PC-9 (cell line): ENCODE results near the gene C2CD5. TPM values are rescaled to one million over a fixed set of nuclear protein-coding genes. Genes with fewer than 3 reads are reported as not detected.

ENCODE experiments used
- BruUV-seq: library from RNA; stranded (reverse); fragments of 400-500 nt; replicated peaks from 2 replicates; lab custom pipeline; 2021; lab: Mats Ljungman, UMichigan
- CTCF ChIA-PET: fragments of 300-600 bp; sonication (Branson Sonifier 250); formaldehyde crosslinking; loops from one replicate; lab custom pipeline; 2022; ENCODE audit warnings: antibody characterized with exemption; lab: Charles Lee
- POLR2A ChIA-PET: fragments of 300-600 bp; sonication (Branson Sonifier 250); formaldehyde crosslinking; loops from one replicate; lab custom pipeline; 2022; ENCODE audit warnings: antibody characterized with exemption; ENCODE audit not compliant: unreplicated experiment; lab: Charles Lee
- DNase-seq, 2 experiments: peaks; one replicate each; pipeline versions ENCODE4 v3.0.0 to v3.0.0-alpha.2; 2015 to 2022; ENCODE audit warnings: mixed read lengths in 1 of 2
- H2AFZ ChIP-seq: fragments of 200-600 bp; sonication (generic); 2 replicates; pipeline ENCODE4 v1.8.1; 2017; ENCODE audit warnings: antibody characterized with exemption
- H3F3A ChIP-seq: fragments of 200-600 bp; sonication (generic); 2 replicates; pipeline ENCODE4 v1.8.1; 2017; ENCODE audit warnings: antibody characterized with exemption, mild to moderate bottlenecking, low read depth; ENCODE audit not compliant: insufficient read depth
- H3K27ac ChIP-seq: fragments of 200-600 bp; sonication (generic); 2 replicates; pipeline ENCODE4 v1.6.1; 2016; ENCODE audit warnings: mixed run types
- H3K27me3 ChIP-seq: fragments of 200-600 bp; sonication (generic); 2 replicates; pipeline ENCODE4 v1.6.1; 2016; ENCODE audit warnings: low read depth, mixed run types; ENCODE audit not compliant: insufficient read depth
- H3K36me3 ChIP-seq: fragments of 200-600 bp; sonication (generic); 2 replicates; pipeline ENCODE4 v1.6.1; 2016; ENCODE audit warnings: low read depth, mixed run types
- H3K4me1 ChIP-seq: fragments of 200-600 bp; sonication (generic); replicated peaks from 2 replicates; pipeline ENCODE4 v1.6.1; 2016; ENCODE audit warnings: mixed run types; ENCODE audit not compliant: insufficient read depth
- H3K4me2 ChIP-seq: fragments of 200-600 bp; sonication (generic); 2 replicates; pipeline ENCODE4 v1.6.1; 2017; ENCODE audit warnings: mixed run types
- H3K4me3 ChIP-seq: fragments of 200-600 bp; sonication (generic); 2 replicates; pipeline ENCODE4 v1.6.1; 2016; ENCODE audit warnings: mixed run types
- H3K79me2 ChIP-seq: fragments of 200-600 bp; sonication (generic); 2 replicates; pipeline ENCODE4 v1.6.1; 2017; ENCODE audit warnings: low read depth, mixed run types
- H3K9me2 ChIP-seq: fragments of 200-600 bp; sonication (generic); 2 replicates; pipeline ENCODE4 v1.8.1; 2017; ENCODE audit warnings: mild to moderate bottlenecking; ENCODE audit not compliant: insufficient read depth
- H3K9me3 ChIP-seq: fragments of 200-600 bp; sonication (generic); 2 replicates; pipeline ENCODE4 v1.8.1; 2016; ENCODE audit warnings: low read depth; ENCODE audit not compliant: insufficient read depth
- H4K20me1 ChIP-seq: fragments of 200-600 bp; sonication (generic); 2 replicates; pipeline ENCODE4 v1.8.1; 2017; ENCODE audit not compliant: insufficient read depth
- EZH2 ChIP-seq: fragments of 200-600 bp; sonication (generic); IDR thresholded peaks from 2 replicates; pipeline ENCODE4 v1.8.0; 2017; ENCODE audit warnings: antibody characterized with exemption, low read depth
- intact Hi-C: fragments of 100-400 bp; cut with micrococcal nuclease; formaldehyde crosslinking; loops from one replicate; pipeline ENCODE4 v1.10.0; 2022; ENCODE audit not compliant: unreplicated experiment
- total RNA-seq: library from RNA; stranded (reverse); gene quantifications from 2 replicates; pipeline ENCODE4 v1.2.3, GENCODE V29; 2021
- TF ChIP-seq, protein P1 (sequence below): fragments of 200-600 bp; sonication (generic); conservative IDR thresholded peaks from 2 replicates; pipeline ENCODE4 v1.6.1; 2017; ENCODE audit warnings: mixed run types, antibody characterized with exemption, mild to moderate bottlenecking, moderate library complexity

Gene C2CD5
- total RNA-seq, 1 experiment from 2014 or later, result 28.6 TPM

DNA sequence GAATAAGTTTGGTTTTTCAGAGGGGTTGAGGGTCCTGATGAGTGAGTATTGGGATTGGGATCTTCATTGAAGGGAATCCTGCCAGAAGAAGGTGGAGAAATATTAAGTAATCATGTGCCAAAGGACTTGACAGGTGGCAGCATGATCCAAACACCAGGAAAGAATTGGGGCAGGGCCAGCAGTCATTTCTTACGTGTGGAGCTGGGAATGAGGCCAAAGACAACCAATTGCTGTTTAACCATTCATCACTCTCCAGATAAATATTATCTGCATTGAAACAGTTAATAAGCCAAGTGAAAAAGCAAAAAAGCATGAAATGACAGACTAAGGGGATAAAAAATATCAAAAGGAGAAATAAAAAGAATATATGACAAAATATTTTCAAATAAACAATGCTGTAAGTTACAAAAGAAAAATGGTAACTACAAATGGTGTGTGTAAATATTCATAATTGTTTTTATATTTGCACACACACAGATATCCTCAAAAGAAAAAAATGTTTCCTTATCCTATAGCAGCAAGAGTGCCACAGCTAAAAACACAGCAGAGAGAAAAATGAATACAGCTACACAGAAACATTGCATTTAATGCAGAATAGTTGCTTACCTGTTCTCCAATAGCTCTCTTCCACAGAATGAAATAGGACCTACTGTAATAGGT, 26.2 kb downstream of the C2CD5 start:
- CTCF ChIA-PET, result no interaction called here
- Histone ChIP-seq H3K27ac (no peak overlapping the region), H3K27me3 (no peaks in the 10 kb centered on the region), H3K4me1 (no peaks in the 10 kb centered on the region), H3K79me2 (no peaks in the 10 kb centered on the region), H3F3A (no peaks in the 10 kb centered on the region), H4K20me1 (no peaks in the 10 kb centered on the region), H3K4me2 (no peak overlapping the region), H2AFZ (no peak overlapping the region), H3K36me3 (no peaks in the 10 kb centered on the region), H3K4me3 (no peak overlapping the region), H3K9me2 (no peaks in the 10 kb centered on the region), H3K9me3 (no peaks in the 10 kb centered on the region)
- TF ChIP-seq, protein P1, sequence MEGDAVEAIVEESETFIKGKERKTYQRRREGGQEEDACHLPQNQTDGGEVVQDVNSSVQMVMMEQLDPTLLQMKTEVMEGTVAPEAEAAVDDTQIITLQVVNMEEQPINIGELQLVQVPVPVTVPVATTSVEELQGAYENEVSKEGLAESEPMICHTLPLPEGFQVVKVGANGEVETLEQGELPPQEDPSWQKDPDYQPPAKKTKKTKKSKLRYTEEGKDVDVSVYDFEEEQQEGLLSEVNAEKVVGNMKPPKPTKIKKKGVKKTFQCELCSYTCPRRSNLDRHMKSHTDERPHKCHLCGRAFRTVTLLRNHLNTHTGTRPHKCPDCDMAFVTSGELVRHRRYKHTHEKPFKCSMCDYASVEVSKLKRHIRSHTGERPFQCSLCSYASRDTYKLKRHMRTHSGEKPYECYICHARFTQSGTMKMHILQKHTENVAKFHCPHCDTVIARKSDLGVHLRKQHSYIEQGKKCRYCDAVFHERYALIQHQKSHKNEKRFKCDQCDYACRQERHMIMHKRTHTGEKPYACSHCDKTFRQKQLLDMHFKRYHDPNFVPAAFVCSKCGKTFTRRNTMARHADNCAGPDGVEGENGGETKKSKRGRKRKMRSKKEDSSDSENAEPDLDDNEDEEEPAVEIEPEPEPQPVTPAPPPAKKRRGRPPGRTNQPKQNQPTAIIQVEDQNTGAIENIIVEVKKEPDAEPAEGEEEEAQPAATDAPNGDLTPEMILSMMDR, result no peak
- TF ChIP-seq EZH2, result no peak
- intact Hi-C loops, result loop anchor here (10.0 kb wide), 1 partner anchor 157 kb away; no protein-coding TSS in a partner anchor
- DNase-seq, result no peak
- POLR2A ChIA-PET, result interaction anchor here (0.6 kb wide), 1 partner anchor 30 kb away, joined by 8 read pairs; no protein-coding TSS in a partner anchor
- no TSS peak for BruUV-seq

DNA sequence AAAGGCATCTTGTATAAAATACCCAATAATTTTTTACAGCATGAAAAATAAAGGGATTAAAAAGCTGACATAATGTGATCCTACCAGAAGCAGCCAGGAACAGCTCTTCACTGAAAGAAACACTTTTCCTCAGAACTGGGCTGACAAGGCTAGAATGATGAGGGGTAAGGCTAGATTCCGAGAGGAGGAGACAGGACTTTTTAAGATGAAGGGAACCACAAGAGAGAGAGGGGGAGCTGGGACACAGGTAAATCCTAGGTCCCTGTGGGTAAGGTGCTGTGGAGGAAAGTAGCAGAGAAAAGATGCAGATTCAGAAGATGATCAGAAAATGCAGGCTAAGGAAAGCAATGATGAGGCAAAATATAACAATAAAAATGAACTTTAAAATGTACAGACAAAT, 29.5 kb downstream of the C2CD5 start:
- BruUV-seq, result no TSS peak
- Histone ChIP-seq H3K4me1 (no peaks in the 10 kb centered on the region), H3K27ac (no peak overlapping the region), H3K9me2 (no peaks in the 10 kb centered on the region), H3K36me3 (no peaks in the 10 kb centered on the region; the same call in 1 of the 2 replicates), H3K79me2 (no peaks in the 10 kb centered on the region), H3K27me3 (no peaks in the 10 kb centered on the region), H3K9me3 (no peaks in the 10 kb centered on the region), H3F3A (no peaks in the 10 kb centered on the region; the same call in 1 of the 2 replicates), H2AFZ (no peak overlapping the region), H4K20me1 (no peaks in the 10 kb centered on the region), H3K4me2 (no peak overlapping the region), H3K4me3 (no peak overlapping the region)
- intact Hi-C loops, result loop anchor here (10.0 kb wide), 1 partner anchor 160 kb away; no protein-coding TSS in a partner anchor
- CTCF ChIA-PET, result no interaction called here
- POLR2A ChIA-PET, result no interaction called here
- DNase-seq, result no peak
- TF ChIP-seq, protein P1, result no peak
- TF ChIP-seq EZH2, result no peak

DNA sequence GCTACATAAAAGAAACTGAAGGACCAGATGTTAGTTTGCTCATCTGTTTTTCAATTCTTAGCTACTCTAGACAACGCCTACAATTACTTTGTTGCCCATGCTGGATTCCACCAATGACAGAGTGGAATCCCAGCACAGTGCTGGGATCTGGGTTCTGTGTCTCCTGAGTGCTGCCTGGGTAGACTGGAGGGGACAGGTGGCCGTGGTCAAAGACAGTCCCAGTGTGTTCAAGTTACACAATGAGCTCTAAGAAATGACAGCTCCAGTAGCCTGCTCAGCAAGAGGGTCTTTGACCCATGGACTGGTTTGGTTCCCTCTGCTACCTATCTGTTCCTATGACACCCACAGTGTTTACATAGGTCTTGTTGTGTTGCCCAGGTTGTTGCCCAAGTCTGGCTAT, 38.5 kb downstream of the C2CD5 start:
- H3F3A ChIP-seq, result no peaks in the 10 kb centered on the region
- no peaks in the 10 kb centered on the region for H3K79me2 ChIP-seq
- TF ChIP-seq EZH2, result no peak
- no peaks in the 10 kb centered on the region for H3K36me3 ChIP-seq
- H3K4me2 ChIP-seq, result no peak overlapping the region
- H3K27me3 ChIP-seq, result no peaks in the 10 kb centered on the region
- no peaks in the 10 kb centered on the region for H3K9me2 ChIP-seq
- CTCF ChIA-PET, result no interaction called here
- no peak overlapping the region for H3K4me3 ChIP-seq
- POLR2A ChIA-PET, result interaction anchor here (0.6 kb wide), 1 partner anchor 460 kb away, joined by 5 read pairs; the partner anchor contains the start of gene CMAS
- H4K20me1 ChIP-seq, result no peaks in the 10 kb centered on the region
- no peak overlapping the region for H3K27ac ChIP-seq
- no peaks in the 10 kb centered on the region for H3K4me1 ChIP-seq
- no peak overlapping the region for H2AFZ ChIP-seq
- no TSS peak for BruUV-seq
- no peaks in the 10 kb centered on the region for H3K9me3 ChIP-seq
- intact Hi-C loops, result no loop called here
- DNase-seq, result no peak
